Cardiac septum (tissue), 1 donor: Measurements from ENCODE around the gene ZC3H11A. TPM values are rescaled to one million over a fixed set of nuclear protein-coding genes. Genes with fewer than 3 reads are reported as not detected.
"Not testable (repeated sequence)": the region's sequence is repeated elsewhere in the genome, so short reads cannot be mapped to it uniquely, and the experiment has no call there.

Experiments
- DNase-seq: peaks from one replicate; pipeline ENCODE4 v3.0.0-alpha.2; 2020; ENCODE audit warnings: low spot score
- intact Hi-C: fragments of 100-400 bp; cut with DNase I; formaldehyde crosslinking; loops from one replicate; pipeline ENCODE4 v1.14.0; 2022
- total RNA-seq: library from RNA; stranded (reverse); fragmentation: NEBNext Ultra II Directional; extraction: Animal tissue kit (Norgen Biotek cat#: 25700); gene quantifications from one replicate; pipeline ENCODE4 v1.2.1, GENCODE V29; 2021
- donor health status: DM: no; HTN: no; CAD: no.

The ZC3H11A gene
- total RNA-seq, 1 donor from 2014 or later = 46.9 TPM

GRCh38 chr1:203777596-203777995 lies 17.8 kb upstream of the ZC3H11A start:
- no peak for DNase-seq
- intact Hi-C loops = no loop called here

DNA sequence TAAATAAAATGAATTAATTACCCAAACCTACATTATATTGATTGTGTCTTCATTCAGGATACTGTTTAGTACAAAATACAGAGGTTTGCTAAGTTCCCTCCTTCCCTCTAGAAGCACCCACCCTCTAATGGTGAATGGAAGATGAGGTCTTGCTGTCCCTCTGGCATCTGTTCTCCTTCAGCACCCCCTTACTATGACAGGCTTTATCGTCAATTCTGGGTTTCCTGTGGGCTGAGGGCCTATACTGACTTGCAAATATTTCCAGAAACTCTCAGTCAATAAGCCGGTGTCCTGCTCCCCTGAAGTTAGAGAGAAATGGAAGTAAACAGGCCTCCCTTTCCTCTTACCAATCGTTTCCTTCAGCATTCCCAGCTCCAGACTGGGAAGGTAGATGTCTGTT lies 17.3 kb upstream of the ZC3H11A start:
- intact Hi-C loops = no loop called here
- no peak for DNase-seq

DNA sequence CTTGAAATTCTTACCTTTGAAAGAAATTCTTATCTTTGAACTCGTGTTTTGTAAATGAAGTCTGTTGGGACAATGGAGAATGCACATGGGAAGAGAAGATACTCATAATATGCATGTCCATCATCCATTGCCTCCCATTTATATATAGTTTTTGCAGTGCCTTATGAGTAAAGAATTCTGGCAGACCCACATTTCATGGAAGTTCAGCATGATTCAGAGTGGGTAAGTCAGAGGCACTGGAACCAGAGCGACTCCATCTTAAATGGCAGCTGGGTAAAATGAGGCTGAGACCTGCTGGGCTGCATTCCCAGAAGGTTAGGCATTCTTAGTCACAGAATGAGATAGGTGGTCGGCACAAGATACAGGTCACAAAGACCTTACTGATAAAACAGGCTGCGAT lies 16.6 kb upstream of the ZC3H11A start:
- intact Hi-C loops = no loop called here
- DNase-seq = peak; percentile 7

GRCh38 chr1:203781962-203782361 lies 13.5 kb upstream of the ZC3H11A start:
- intact Hi-C loops = no loop called here
- DNase-seq = peak; percentile 19

- no peak for DNase-seq
- intact Hi-C loops = no loop called here
These were observed 5.5 kb upstream of the ZC3H11A start for GRCh38 chr1:203789966-203790365.

GRCh38 chr1:203791498-203791897 lies 3.9 kb upstream of the ZC3H11A start:
- DNase-seq = no peak
- intact Hi-C loops = no loop called here

DNA sequence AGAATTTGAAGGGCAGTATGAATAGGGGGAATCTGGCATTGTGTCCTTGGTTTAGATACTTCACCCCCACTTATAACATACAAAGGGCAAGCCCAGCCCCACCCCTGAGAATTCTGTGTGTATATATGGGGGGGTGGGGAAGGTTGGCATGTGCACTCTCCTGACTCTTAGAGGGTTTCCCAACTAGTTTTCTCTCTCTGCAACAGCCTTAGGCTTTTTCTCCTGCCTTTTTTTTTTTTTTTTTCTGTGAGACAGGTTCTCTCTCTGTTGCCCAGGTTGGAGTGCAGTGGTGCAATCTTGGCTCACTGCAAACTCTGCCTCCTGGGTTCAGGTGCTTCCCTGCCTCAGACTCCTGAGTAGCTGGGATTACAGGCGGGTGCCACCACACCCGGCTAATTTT lies 2.9 kb upstream of the ZC3H11A start:
- DNase-seq = no peak
- intact Hi-C loops = no loop called here

DNA sequence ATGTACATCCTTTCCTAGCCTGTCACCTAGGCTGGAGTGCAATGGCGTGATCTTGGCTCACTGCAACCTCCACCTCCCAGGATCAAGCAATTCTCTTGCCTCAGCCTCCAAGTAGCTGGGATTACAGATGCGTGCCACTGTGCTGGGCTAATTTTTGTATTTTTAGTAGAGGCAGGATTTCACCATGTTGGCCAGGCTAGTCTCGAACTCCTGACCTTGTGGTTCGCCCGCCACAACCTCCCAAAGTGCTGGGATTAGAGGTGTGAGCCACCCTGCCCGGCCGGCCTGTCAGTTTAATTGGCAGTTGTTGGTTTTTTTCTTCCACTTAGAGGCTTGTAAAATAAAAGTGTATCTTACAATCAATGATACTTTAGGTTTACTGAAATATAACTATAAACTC lies 1.9 kb upstream of the ZC3H11A start:
- intact Hi-C loops = not testable (repeated sequence)
- DNase-seq = peak; percentile 58

DNA sequence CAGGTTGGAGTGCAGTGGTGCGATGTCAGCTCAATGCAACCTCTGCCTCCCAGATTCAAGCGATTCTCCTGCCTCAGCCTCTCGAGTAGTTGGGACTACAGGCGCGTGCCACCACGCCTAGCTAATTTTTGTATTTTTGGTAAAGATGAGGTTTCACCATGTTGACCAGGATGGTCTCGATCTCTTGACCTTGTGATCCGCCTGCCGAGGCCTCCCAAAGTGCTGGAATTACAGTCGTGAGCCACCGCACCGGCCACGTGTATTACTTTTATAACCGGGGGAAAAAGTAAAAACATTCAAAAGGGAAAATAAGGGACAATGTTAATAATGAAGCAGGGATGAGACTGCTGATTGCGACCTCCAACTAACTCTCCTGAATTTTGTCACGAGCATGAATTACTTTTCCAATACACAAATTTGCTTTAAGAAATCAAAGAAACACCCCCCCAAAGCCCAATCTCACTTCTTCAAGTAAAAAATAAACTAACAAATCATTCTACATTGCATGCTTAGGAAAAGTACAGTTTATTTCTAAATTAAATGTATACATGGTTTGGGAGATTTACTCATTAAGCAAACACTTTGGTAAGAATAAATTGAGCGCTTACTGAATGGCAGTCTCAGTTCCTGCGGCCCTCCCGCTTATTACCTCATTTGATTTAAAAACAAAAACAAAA lies 521 bp upstream of the ZC3H11A start:
- no peak for DNase-seq
- intact Hi-C loops = loop anchor here (5.0 kb wide), 1 partner anchor 168 kb away; the partner anchor contains the start of gene ATP2B4

DNA sequence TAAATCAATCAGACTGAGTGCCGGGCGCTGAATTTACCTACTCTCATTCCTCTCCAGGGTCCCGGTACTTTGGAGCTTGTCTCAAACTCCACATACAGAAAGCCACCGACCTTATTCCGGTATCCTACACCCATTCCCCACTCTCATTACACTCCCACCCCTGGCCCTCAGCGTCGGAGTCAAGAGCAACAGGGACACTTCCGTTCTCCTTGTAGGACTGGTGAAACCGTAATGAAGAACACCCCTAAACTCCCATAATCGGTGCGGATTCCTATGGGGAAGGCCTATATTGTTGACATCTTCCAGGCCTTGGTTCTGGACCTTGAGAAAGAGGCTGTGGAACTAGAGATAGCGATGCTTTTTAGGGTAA lies 798 bp downstream of the ZC3H11A start:
- intact Hi-C loops = loop anchor here (5.0 kb wide), 1 partner anchor 169 kb away; the partner anchor contains the start of gene ATP2B4
- no peak for DNase-seq

DNA sequence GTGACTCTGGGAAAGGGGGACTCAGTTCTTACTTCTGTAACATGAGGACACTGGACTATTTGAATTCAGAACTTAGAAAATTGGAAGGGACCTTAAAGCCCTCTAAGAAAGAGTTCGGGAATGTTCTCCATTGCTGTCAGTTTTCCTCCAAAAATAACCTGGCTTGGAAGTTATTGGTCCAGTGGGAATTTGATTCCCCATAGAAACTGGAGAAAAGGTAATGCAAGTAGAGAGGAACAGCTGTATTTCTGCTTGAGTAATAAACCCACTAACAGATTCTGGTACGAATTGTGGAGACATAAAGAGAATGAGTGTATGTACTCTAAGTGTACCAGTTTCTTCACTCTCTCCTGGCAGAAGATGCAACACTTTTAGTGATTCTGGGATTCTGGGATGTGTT lies 1.8 kb downstream of the ZC3H11A start:
- intact Hi-C loops = loop anchor here (5.0 kb wide), 1 partner anchor 170 kb away; the partner anchor contains the start of gene ATP2B4
- no peak for DNase-seq

- intact Hi-C loops = loop anchor here (5.0 kb wide), 1 partner anchor 171 kb away; the partner anchor contains the start of gene ATP2B4
These were observed 2.7 kb downstream of the ZC3H11A start for GRCh38 chr1:203797948-203798655.

DNA sequence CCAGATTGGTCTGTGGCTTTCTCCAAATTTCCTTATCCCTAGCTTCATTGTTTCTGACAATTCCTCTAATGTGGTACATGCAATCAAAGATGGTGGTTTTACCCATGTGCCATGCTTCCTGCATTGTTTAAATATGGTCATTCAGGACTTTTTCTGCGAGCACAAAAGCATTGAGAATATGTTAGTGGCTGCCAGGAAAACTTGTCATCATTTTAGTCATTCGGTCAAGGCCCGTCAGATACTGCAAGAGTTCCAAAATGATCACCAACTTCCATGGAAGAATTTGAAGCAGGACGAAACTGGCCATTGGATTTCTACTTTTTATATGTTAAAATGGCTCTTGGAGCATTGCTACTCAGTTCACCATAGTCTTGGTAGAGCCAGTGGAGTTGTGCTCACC lies 3.7 kb downstream of the ZC3H11A start:
- intact Hi-C loops = loop anchor here (5.0 kb wide), 1 partner anchor 172 kb away; the partner anchor contains the start of gene ATP2B4
- DNase-seq = no peak

More at GRCh38 chr1:203797948-203798655, 2.7 kb downstream of the ZC3H11A start:
- DNase-seq = no peak

DNA sequence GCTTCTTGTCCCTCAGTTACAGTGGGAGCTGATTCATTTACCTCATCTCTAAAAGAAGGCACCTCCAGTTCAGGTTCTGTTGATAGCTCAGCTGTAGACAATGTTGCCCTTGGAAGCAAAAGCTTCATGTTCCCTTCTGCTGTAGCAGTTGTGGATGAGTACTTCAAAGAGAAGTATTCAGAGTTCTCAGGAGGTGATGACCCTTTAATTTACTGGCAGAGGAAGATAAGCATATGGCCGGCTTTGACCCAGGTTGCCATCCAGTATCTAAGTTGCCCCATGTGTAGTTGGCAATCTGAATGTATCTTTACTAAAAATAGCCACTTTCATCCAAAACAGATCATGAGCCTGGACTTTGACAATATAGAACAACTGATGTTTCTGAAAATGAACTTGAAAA lies 4.5 kb downstream of the ZC3H11A start:
- no peak for DNase-seq
- intact Hi-C loops = loop anchor here (5.0 kb wide), 1 partner anchor 173 kb away; the partner anchor contains the start of gene ATP2B4

DNA sequence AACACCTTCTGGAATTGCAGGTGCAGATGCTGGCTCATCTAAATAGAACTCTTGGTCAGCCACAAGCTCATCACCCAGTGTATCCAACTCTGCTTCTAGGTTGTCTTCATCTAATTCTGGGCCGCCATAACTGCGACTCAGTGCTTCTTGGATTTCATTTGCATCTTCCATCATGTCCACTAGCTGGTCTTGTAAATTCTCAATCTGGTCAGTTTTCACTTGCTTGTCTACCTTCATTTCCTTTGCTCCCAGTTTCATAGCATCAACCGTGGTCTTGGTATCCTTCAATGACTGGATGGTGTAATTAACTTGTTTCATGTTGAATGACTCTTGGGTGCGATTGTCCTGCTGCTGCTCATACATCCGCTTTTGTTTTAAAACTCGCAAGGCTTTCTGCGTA lies 10.3 kb downstream of the ZC3H11A start:
- no peak for DNase-seq
- intact Hi-C loops = no loop called here

GRCh38 chr1:203807196-203807595 lies 11.8 kb downstream of the ZC3H11A start:
- no peak for DNase-seq
- intact Hi-C loops = no loop called here

DNA sequence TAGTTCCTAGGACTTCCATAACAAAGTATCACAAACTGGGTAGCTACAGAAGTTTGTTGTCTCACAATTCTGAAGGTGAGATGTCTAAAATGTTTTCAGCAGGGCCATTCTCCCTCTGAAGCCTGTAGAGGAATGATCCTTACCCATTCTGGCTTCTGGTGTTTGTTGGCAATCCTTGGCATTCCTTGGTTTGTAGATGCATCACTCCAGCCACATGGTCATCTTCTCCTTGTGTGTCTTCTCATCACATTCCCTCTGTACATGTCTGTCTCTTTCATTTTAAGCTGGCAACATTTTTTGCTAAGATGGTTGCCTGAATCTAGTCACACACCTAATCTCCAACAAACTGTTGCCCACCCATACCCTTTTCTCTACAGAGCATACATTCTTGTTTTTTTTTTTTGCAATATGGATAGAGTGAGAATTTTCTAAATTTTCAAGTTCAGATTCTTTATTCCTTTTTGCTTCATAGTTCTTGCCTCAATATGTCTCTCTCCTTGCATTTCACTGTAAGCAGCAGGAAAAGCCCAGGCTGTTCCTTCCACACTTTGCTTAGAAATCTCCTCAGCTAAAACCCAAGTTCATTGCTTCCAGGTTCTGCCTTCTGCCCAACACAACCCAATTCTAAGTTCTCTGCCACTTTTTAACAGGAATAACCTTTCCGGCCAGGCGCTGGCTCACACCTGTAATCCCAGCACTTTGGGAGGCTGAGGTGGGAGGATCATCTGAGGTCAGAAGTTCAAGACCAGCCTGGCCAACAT lies 18.3 kb downstream of the ZC3H11A start:
- intact Hi-C loops = no loop called here
- no peak for DNase-seq

GRCh38 chr1:203818399-203818798 lies 23.0 kb downstream of the ZC3H11A start:
- intact Hi-C loops = no loop called here
- DNase-seq = no peak

GRCh38 chr1:203823306-203823705 lies 27.9 kb downstream of the ZC3H11A start:
- intact Hi-C loops = no loop called here
- DNase-seq = no peak

- no peak for DNase-seq
- intact Hi-C loops = no loop called here
These were observed 30.8 kb downstream of the ZC3H11A start for GRCh38 chr1:203826175-203826574.
